NCI-H226 (cell line): ENCODE measurements around the gene CMTM7.

Experiments
- DNase-seq: peaks from one replicate; pipeline ENCODE4 v3.0.0-alpha.2; 2015

CMTM7 gene

GRCh38 chr3:32391643-32392535, at the start of gene CMTM7:
Gene CMTM7, plus strand, starts transcription at chr3:32391853. Its CDS starts 54 bp downstream, at chr3:32391907.
- peak; percentile 63 for DNase-seq

- DNase-seq: no peak
Observed at GRCh38 chr3:32347343-32348125, 44.1 kb upstream of the CMTM7 start.

- no peak for DNase-seq
Observed at GRCh38 chr3:32349184-32349583, 42.5 kb upstream of the CMTM7 start.

- DNase-seq: no peak
Observed at GRCh38 chr3:32352563-32352962, 39.1 kb upstream of the CMTM7 start.

GRCh38 chr3:32353351-32353750, 38.3 kb upstream of the CMTM7 start:
- DNase-seq: no peak

GRCh38 chr3:32354362-32354778, 37.3 kb upstream of the CMTM7 start:
- no peak for DNase-seq

- no peak for DNase-seq
Observed at GRCh38 chr3:32355751-32356291, 35.8 kb upstream of the CMTM7 start.

- DNase-seq: no peak
Observed at GRCh38 chr3:32359766-32360492, 31.7 kb upstream of the CMTM7 start.

GRCh38 chr3:32360493-32360827, 31.2 kb upstream of the CMTM7 start:
- no peak for DNase-seq

GRCh38 chr3:32366638-32367397, 24.8 kb upstream of the CMTM7 start:
- no peak for DNase-seq

- DNase-seq: no peak
Observed at GRCh38 chr3:32367442-32367841, 24.2 kb upstream of the CMTM7 start.

- DNase-seq: no peak
Observed at GRCh38 chr3:32371461-32372212, 20.0 kb upstream of the CMTM7 start.

- DNase-seq: no peak
Observed at GRCh38 chr3:32372213-32372490, 19.5 kb upstream of the CMTM7 start.

- no peak for DNase-seq
Observed at GRCh38 chr3:32373276-32373675, 18.4 kb upstream of the CMTM7 start.

GRCh38 chr3:32373844-32374243, 17.8 kb upstream of the CMTM7 start:
- DNase-seq: no peak

- DNase-seq: peak; percentile 21
Observed at GRCh38 chr3:32374788-32375595, 16.7 kb upstream of the CMTM7 start.

GRCh38 chr3:32375596-32375930, 16.1 kb upstream of the CMTM7 start:
- DNase-seq: no peak

- no peak for DNase-seq
Observed at GRCh38 chr3:32376115-32376514, 15.5 kb upstream of the CMTM7 start.

GRCh38 chr3:32379831-32380500, 11.7 kb upstream of the CMTM7 start:
- DNase-seq: no peak

- no peak for DNase-seq
Observed at GRCh38 chr3:32381922-32382321, 9.7 kb upstream of the CMTM7 start.
